Upper lobe of left lung (tissue), 6 donors: ENCODE measurements around the gene SRPK2. TPM values are rescaled to one million over a fixed set of nuclear protein-coding genes. Genes with fewer than 3 reads are reported as not detected.
A peak's percentile ranks its signal among the peaks of the same experiment; 100 is the strongest.

Source experiments
- ATAC-seq, 2 donors: fragments of 200-7000 bp; cut with Tn5 transposase; one replicate each; pipeline ENCODE4 v1.9.1; 2022; ENCODE audit warnings: mild to moderate bottlenecking in 2 of 2, moderate library complexity in 2 of 2; ENCODE audit not compliant: low FRiP score in 2 of 2
- DNase-seq, 2 donors: peaks; one replicate each; pipeline ENCODE4 v3.0.0-alpha.2; 2019 to 2020
- H3K27ac ChIP-seq, 4 donors: fragments of 200-600 bp; sonication (generic); one replicate each; pipeline ENCODE4 v1.5.1; 2016 to 2019
- H3K27me3 ChIP-seq, 4 donors: fragments of 200-600 bp; sonication (generic); one replicate each; pipeline ENCODE4 v1.5.1; 2017 to 2019
- H3K36me3 ChIP-seq, 4 donors: fragments of 200-600 bp; sonication (generic); one replicate each; pipeline ENCODE4 v1.5.1; 2016 to 2019
- H3K4me1 ChIP-seq, 4 donors: fragments of 200-600 bp; sonication (generic); one replicate each; pipeline ENCODE4 v1.5.1; 2018 to 2019
- H3K4me3 ChIP-seq, 4 donors: fragments of 200-600 bp; sonication (generic); one replicate each; pipeline ENCODE4 v1.5.1; 2017 to 2019; ENCODE audit warnings: mild to moderate bottlenecking in 2 of 4, moderate library complexity in 1 of 4
- H3K9me3 ChIP-seq, 4 donors: fragments of 200-600 bp; sonication (generic); one replicate each; pipeline ENCODE4 v1.5.1; 2018 to 2019
- CTCF ChIP-seq, 6 experiments: fragments of 450-650 bp in 4 of 6; fragments of 200-600 bp in 2 of 6; sonication (generic) in 2 of 6; IDR thresholded peaks; one replicate each; pipeline ENCODE4 v1.5.1; 2016 to 2019; ENCODE audit warnings: antibody characterized with exemption in 6 of 6
- EP300 ChIP-seq, 4 donors: sonication (generic); formaldehyde crosslinking; IDR thresholded peaks; one replicate each; pipeline ENCODE4 v1.5.1; 2017; ENCODE audit warnings: antibody characterized with exemption in 4 of 4, control low read depth in 2 of 4
- POLR2A ChIP-seq, 4 donors: fragments of 450-650 bp; IDR thresholded peaks; one replicate each; pipeline ENCODE4 v1.5.1; 2016 to 2017; ENCODE audit warnings: antibody characterized with exemption in 4 of 4, mild to moderate bottlenecking in 2 of 4
- POLR2AphosphoS5 ChIP-seq, 2 donors: sonication (generic); formaldehyde crosslinking; IDR thresholded peaks; one replicate each; pipeline ENCODE4 v1.5.1; 2017; ENCODE audit warnings: antibody characterized with exemption in 2 of 2
- WGBS, 2 donors: methylation state at CpG; one replicate each; pipeline ENCODE4 v1.1.5; 2017 to 2018; 5-methylcytosine and 5-hydroxymethylcytosine counted together
- total RNA-seq, 6 donors: library from RNA; depleted of rRNA in 4 of 6; stranded (reverse); fragments of >200 nt in 4 of 6; gene quantifications; one replicate each; pipeline versions ENCODE4 v1.1.0 to v1.2.1, GENCODE V29; 2016 to 2021
- donor health status: DM: no; HTN: no; CAD: no; lungs with moderate emphysema.
- donor health status: DM: no; HTN: yes; CAD: no; lungs with severe emphysema.

Gene SRPK2
- total RNA-seq, 6 donors from 2014 or later, result 29.6 to 55.6 (median 45.6) TPM

- Histone ChIP-seq H3K27ac (peak overlapping the region in 1 of 4 donors; percentile 40), H3K27me3 (no peaks in the 10 kb centered on the region), H3K9me3 (no peaks in the 10 kb centered on the region), H3K4me3 (no peak overlapping the region), H3K4me1 (peaks cover 11 to 28% (median 13%) of the 10 kb centered on the region in 4 donors), H3K36me3 (no peaks in the 10 kb centered on the region)
- WGBS, 2 donors, result 6 to 27% methylated on average over 1 of the region's 1 CpG
- DNase-seq (no peak), ATAC-seq (no peak)
- no peak for TF ChIP-seq EP300 (IDR thresholded peaks at IDR 0.05)
- no peak for TF ChIP-seq POLR2AphosphoS5 (IDR thresholded peaks at IDR 0.05)
- TF ChIP-seq CTCF (IDR thresholded peaks at IDR 0.05), result no peak
- TF ChIP-seq POLR2A (IDR thresholded peaks at IDR 0.05), result no peak
Observed at GRCh38 chr7:105257338-105257737, 131.4 kb downstream of the SRPK2 start.

GRCh38 chr7:105256761-105257231 lies 131.9 kb downstream of the SRPK2 start:
- peak overlapping the region in 2 of 4 donors; percentile 1 to 40 for H3K27ac ChIP-seq
- WGBS, 2 donors, result 57 to 63% methylated on average over 2 of the region's 2 CpGs
- H3K27me3 ChIP-seq, result no peaks in the 10 kb centered on the region
- H3K4me1 ChIP-seq, result peaks cover 11 to 24% (median 14%) of the 10 kb centered on the region in 4 donors
- H3K36me3 ChIP-seq, result no peaks in the 10 kb centered on the region
- no peak for DNase-seq
- TF ChIP-seq CTCF (IDR thresholded peaks at IDR 0.05) (no peak), EP300 (IDR thresholded peaks at IDR 0.05) (peak in 1 of 4 donors; percentile 14)
- H3K4me3 ChIP-seq, result no peak overlapping the region
- peak; percentile 53 to 64 for ATAC-seq
- H3K9me3 ChIP-seq, result no peaks in the 10 kb centered on the region

DNA sequence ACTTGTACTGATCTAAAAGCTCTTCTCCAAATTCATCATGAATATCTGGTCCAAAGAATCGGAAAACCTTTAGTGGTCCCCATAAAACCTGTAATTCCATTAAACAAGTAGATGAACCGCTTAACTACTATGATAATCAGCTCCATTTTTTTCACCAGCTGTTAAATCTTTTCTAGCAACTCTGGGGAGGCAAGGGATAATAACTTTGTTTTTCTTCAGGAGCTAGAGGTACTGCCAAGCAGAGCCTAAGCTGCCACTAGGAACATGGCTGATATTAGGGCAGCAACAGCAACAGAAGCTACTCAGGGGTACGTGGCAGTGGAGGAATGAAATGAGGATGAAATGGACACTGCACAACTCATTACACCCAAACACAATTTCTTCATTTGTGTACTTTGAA lies 138.0 kb downstream of the SRPK2 start:
- DNase-seq, result no peak
- TF ChIP-seq POLR2AphosphoS5 (IDR thresholded peaks at IDR 0.05), result no peak
- TF ChIP-seq POLR2A (IDR thresholded peaks at IDR 0.05), result no peak
- 85 to 92% methylated on average over 3 of the region's 3 CpGs for WGBS, 2 donors

GRCh38 chr7:105250239-105250638 lies 138.5 kb downstream of the SRPK2 start:
- TF ChIP-seq CTCF (IDR thresholded peaks at IDR 0.05) (no peak), EP300 (IDR thresholded peaks at IDR 0.05) (no peak), POLR2A (IDR thresholded peaks at IDR 0.05) (no peak), POLR2AphosphoS5 (IDR thresholded peaks at IDR 0.05) (no peak)
- Histone ChIP-seq H3K27ac (no peak overlapping the region), H3K4me3 (no peak overlapping the region), H3K9me3 (no peaks in the 10 kb centered on the region), H3K4me1 (peaks cover 5 to 19% (median 13%) of the 10 kb centered on the region in 4 donors), H3K27me3 (no peaks in the 10 kb centered on the region), H3K36me3 (no peaks in the 10 kb centered on the region)
- ATAC-seq (no peak), DNase-seq (no peak)
- WGBS, 2 donors, result 89 to 94% methylated on average over 4 of the region's 4 CpGs

More for the DNA sequence above, 138.0 kb downstream of the SRPK2 start:
- Histone ChIP-seq H3K36me3 (no peaks in the 10 kb centered on the region), H3K4me3 (no peak overlapping the region), H3K9me3 (no peaks in the 10 kb centered on the region), H3K27ac (no peak overlapping the region), H3K4me1 (peaks cover 4 to 18% (median 9%) of the 10 kb centered on the region in 4 donors), H3K27me3 (no peaks in the 10 kb centered on the region)
- ATAC-seq, result no peak

DNA sequence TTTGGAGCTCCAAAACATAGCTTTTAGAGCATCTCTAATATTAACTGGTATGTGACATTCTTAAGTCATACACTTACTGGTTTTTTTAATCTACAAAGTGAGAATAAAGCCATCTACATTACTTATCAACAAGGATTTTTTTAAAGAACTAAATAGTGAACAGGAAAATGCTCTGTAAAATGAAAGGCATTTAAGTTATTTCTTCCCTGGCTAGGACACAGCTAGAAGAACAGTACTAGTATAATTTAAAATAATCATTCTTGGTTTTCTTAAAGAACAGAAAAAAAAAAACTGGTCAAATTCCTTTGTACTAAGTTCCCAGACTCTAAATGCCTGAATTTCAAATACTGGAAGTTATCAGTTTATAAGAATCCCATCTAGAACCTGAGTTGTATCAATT lies 139.5 kb downstream of the SRPK2 start:
- Histone ChIP-seq H3K27me3 (no peaks in the 10 kb centered on the region), H3K4me1 (peaks cover 5 to 22% (median 15%) of the 10 kb centered on the region in 4 donors), H3K36me3 (no peaks in the 10 kb centered on the region), H3K4me3 (no peak overlapping the region), H3K27ac (no peak overlapping the region), H3K9me3 (no peaks in the 10 kb centered on the region)
- ATAC-seq (no peak), DNase-seq (no peak)
- TF ChIP-seq POLR2A (IDR thresholded peaks at IDR 0.05) (no peak), POLR2AphosphoS5 (IDR thresholded peaks at IDR 0.05) (no peak), EP300 (IDR thresholded peaks at IDR 0.05) (no peak), CTCF (IDR thresholded peaks at IDR 0.05) (no peak)
